Muscle of leg (tissue), 16 donors: ENCODE results near the gene KRTAP20-4. TPM values are rescaled to one million over a fixed set of nuclear protein-coding genes. Genes with fewer than 3 reads are reported as not detected.
A peak's percentile ranks its signal among the peaks of the same experiment; 100 is the strongest.

ENCODE experiments used
- DNase-seq: peaks from one replicate; pipeline ENCODE4 v3.0.0; 2013
- H3K27ac ChIP-seq: one replicate; pipeline ENCODE4 v1.5.1; 2013; ENCODE audit warnings: mild to moderate bottlenecking, low read length, control low read depth
- H3K27me3 ChIP-seq: one replicate; pipeline ENCODE4 v1.6.1; 2013; ENCODE audit warnings: low read length; ENCODE audit not compliant: control insufficient read depth, insufficient read depth
- H3K36me3 ChIP-seq: one replicate; pipeline ENCODE4 v1.6.1; 2013; ENCODE audit warnings: low read length; ENCODE audit not compliant: control insufficient read depth, insufficient read depth
- H3K4me1 ChIP-seq: one replicate; pipeline ENCODE4 v1.6.1; 2013; ENCODE audit warnings: low read length; ENCODE audit not compliant: control insufficient read depth, insufficient read depth
- H3K4me3 ChIP-seq: one replicate; pipeline ENCODE4 v1.5.1; 2013; ENCODE audit warnings: low read length, control low read depth
- H3K9me3 ChIP-seq: replicated peaks from 2 replicates; pipeline ENCODE4 v1.6.1; 2013; ENCODE audit warnings: low read depth, low read length; ENCODE audit not compliant: control insufficient read depth
- WGBS: methylation state at CpG from one replicate; pipeline ENCODE4 v1.1.5; 2013; ENCODE audit warnings: missing lambda C conversion rate; ENCODE audit not compliant: insufficient coverage; 5-methylcytosine and 5-hydroxymethylcytosine counted together
- long read RNA-seq, 11 donors: transcript quantifications; one replicate each; lab custom pipeline, GENCODE V29; 2026
- polyA plus RNA-seq, 8 donors: library from polyadenylated mRNA; unstranded; fragments of 120-200 nt; gene quantifications; one replicate each; pipeline versions ENCODE4 v1.2.1 to v1.2.3, GENCODE V29; 2013; ENCODE audit warnings: inconsistent platforms in 1 of 8, low replicate concordance in 1 of 8; ENCODE audit not compliant: insufficient read length in 8 of 8, insufficient read depth in 1 of 8
- total RNA-seq: library from RNA; stranded (reverse); fragments of 120-200 nt; gene quantifications from one replicate; pipeline ENCODE4 v1.2.4, GENCODE V29; 2013

Gene KRTAP20-4
- total RNA-seq = not detected
- not detected for polyA plus RNA-seq
- long read RNA-seq, donor 1 = 0 reads
- long read RNA-seq, donor 2 = 0 reads
- long read RNA-seq, donor 3 = 0 reads
- long read RNA-seq, donor 4 = 0 reads
- long read RNA-seq, donor 5 = 0 reads
- long read RNA-seq, donor 6 = 0 reads
- long read RNA-seq, donor 7 = 0 reads
- long read RNA-seq, donor 8 = 0 reads
- long read RNA-seq, donor 9 = 0 reads
- long read RNA-seq, donor 10 = 0 reads
- long read RNA-seq, donor 11 = 0 reads

GRCh38 chr21:30620522-30620921 is at the start of gene KRTAP20-4:
KRTAP20-4 (plus strand) TSS chr21:30620627.
- no peak for DNase-seq
- Histone ChIP-seq H3K9me3 (peaks cover 13% of the 10 kb centered on the region), H3K27me3 (no peaks in the 10 kb centered on the region), H3K4me1 (no peaks in the 10 kb centered on the region), H3K36me3 (no peaks in the 10 kb centered on the region), H3K27ac (no peak within 1 kb of the TSS), H3K4me3 (no peak within 1 kb of the TSS)
- WGBS = no CpG with 5 or more reads among the region's 3 CpGs

GRCh38 chr21:30577766-30578165 is 42.7 kb upstream of the KRTAP20-4 start:
- Histone ChIP-seq H3K4me3 (no peak overlapping the region), H3K27ac (no peak overlapping the region)
- DNase-seq = no peak

GRCh38 chr21:30579346-30579745 is 41.1 kb upstream of the KRTAP20-4 start:
- Histone ChIP-seq H3K27me3 (no peaks in the 10 kb centered on the region), H3K27ac (no peak overlapping the region), H3K36me3 (no peaks in the 10 kb centered on the region), H3K4me3 (no peak overlapping the region), H3K9me3 (no peaks in the 10 kb centered on the region), H3K4me1 (no peaks in the 10 kb centered on the region)
- peak; percentile 67 for DNase-seq
- 21% methylated on average over 1 of the region's 1 CpG for WGBS

More at GRCh38 chr21:30577766-30578165, 42.7 kb upstream of the KRTAP20-4 start:
- no peaks in the 10 kb centered on the region for H3K27me3 ChIP-seq
- no peaks in the 10 kb centered on the region for H3K9me3 ChIP-seq
- no peaks in the 10 kb centered on the region for H3K4me1 ChIP-seq
- no peaks in the 10 kb centered on the region for H3K36me3 ChIP-seq

GRCh38 chr21:30580132-30580531 is 40.3 kb upstream of the KRTAP20-4 start:
- no peaks in the 10 kb centered on the region for H3K27me3 ChIP-seq
- no peaks in the 10 kb centered on the region for H3K4me1 ChIP-seq
- 71% methylated on average over 2 of the region's 3 CpGs for WGBS
- H3K36me3 ChIP-seq = no peaks in the 10 kb centered on the region
- H3K9me3 ChIP-seq = no peaks in the 10 kb centered on the region
- H3K27ac ChIP-seq = no peak overlapping the region
- no peak overlapping the region for H3K4me3 ChIP-seq
- no peak for DNase-seq

GRCh38 chr21:30582870-30583269 is 37.6 kb upstream of the KRTAP20-4 start:
- no CpG with 5 or more reads among the region's 1 CpG for WGBS
- H3K36me3 ChIP-seq = no peaks in the 10 kb centered on the region
- H3K4me1 ChIP-seq = no peaks in the 10 kb centered on the region
- H3K4me3 ChIP-seq = no peak overlapping the region
- H3K27ac ChIP-seq = no peak overlapping the region
- H3K9me3 ChIP-seq = no peaks in the 10 kb centered on the region
- no peak for DNase-seq
- no peaks in the 10 kb centered on the region for H3K27me3 ChIP-seq

- no peak within 1 kb of the TSS for H3K4me3 ChIP-seq
- H3K4me1 ChIP-seq = no peaks in the 10 kb centered on the region
- no peaks in the 10 kb centered on the region for H3K36me3 ChIP-seq
- DNase-seq = no peak
- H3K27ac ChIP-seq = no peak within 1 kb of the TSS
- H3K27me3 ChIP-seq = no peaks in the 10 kb centered on the region
- H3K9me3 ChIP-seq = peaks cover 3% of the 10 kb centered on the region
These were observed 30.1 kb upstream of the KRTAP20-4 start, which contains the start of gene KRTAP22-2 for GRCh38 chr21:30590297-30590696. KRTAP22-2 (minus strand) TSS chr21:30590397.

GRCh38 chr21:30592140-30592539 is 28.3 kb upstream of the KRTAP20-4 start, which contains the start of gene KRTAP6-3:
KRTAP6-3 (plus strand) TSS chr21:30592440; CDS start chr21:30592446, 6 bp downstream.
- Histone ChIP-seq H3K36me3 (no peaks in the 10 kb centered on the region), H3K27me3 (no peaks in the 10 kb centered on the region), H3K4me3 (no peak within 1 kb of the TSS), H3K9me3 (peaks cover 3% of the 10 kb centered on the region), H3K4me1 (no peaks in the 10 kb centered on the region), H3K27ac (no peak within 1 kb of the TSS)
- no peak for DNase-seq
- 100% methylated on average over 1 of the region's 4 CpGs for WGBS

GRCh38 chr21:30598802-30599201 is 21.6 kb upstream of the KRTAP20-4 start, which contains the start of gene KRTAP6-2:
KRTAP6-2 (minus strand) TSS chr21:30598902; CDS start chr21:30598874, 28 bp downstream.
- no peak within 1 kb of the TSS for H3K27ac ChIP-seq
- H3K9me3 ChIP-seq = no peaks in the 10 kb centered on the region
- 95% methylated on average over 6 of the region's 6 CpGs for WGBS
- no peak for DNase-seq
- H3K36me3 ChIP-seq = no peaks in the 10 kb centered on the region
- H3K4me3 ChIP-seq = no peak within 1 kb of the TSS
- H3K4me1 ChIP-seq = no peaks in the 10 kb centered on the region
- H3K27me3 ChIP-seq = no peaks in the 10 kb centered on the region

- Histone ChIP-seq H3K27me3 (no peaks in the 10 kb centered on the region), H3K36me3 (no peaks in the 10 kb centered on the region), H3K4me3 (no peak within 1 kb of the TSS), H3K9me3 (no peaks in the 10 kb centered on the region), H3K27ac (no peak within 1 kb of the TSS), H3K4me1 (no peaks in the 10 kb centered on the region)
- DNase-seq = no peak
- WGBS = no CpG with 5 or more reads among the region's 1 CpG
These were observed 19.6 kb upstream of the KRTAP20-4 start, which contains the start of gene KRTAP22-1 for GRCh38 chr21:30600787-30601186. KRTAP22-1 (plus strand) TSS chr21:30601087.

- DNase-seq = no peak
- Histone ChIP-seq H3K4me3 (no peak overlapping the region), H3K9me3 (no peaks in the 10 kb centered on the region), H3K27me3 (no peaks in the 10 kb centered on the region), H3K4me1 (no peaks in the 10 kb centered on the region), H3K27ac (no peak overlapping the region), H3K36me3 (no peaks in the 10 kb centered on the region)
- 94% methylated on average over 2 of the region's 2 CpGs for WGBS
These were observed 14.5 kb upstream of the KRTAP20-4 start for GRCh38 chr21:30605968-30606367.
